Glutamatergic neuron (in vitro differentiated cells): ENCODE measurements around the gene IRX4. TPM values are rescaled to one million over a fixed set of nuclear protein-coding genes. Genes with fewer than 3 reads are reported as not detected.

Experiments
- DNase-seq: peaks from one replicate; pipeline ENCODE4 v3.0.0; 2022
- H3K27ac Mint-ChIP-seq: one replicate; pipeline ENCODE4 v1.8.0; 2020; ENCODE audit warnings: mild to moderate bottlenecking, mixed read lengths, inconsistent platforms; ENCODE audit not compliant: unreplicated experiment
- H3K27me3 Mint-ChIP-seq: one replicate; pipeline ENCODE4 v1.8.0; 2020; ENCODE audit warnings: mild to moderate bottlenecking, moderate library complexity, mixed read lengths, inconsistent platforms; ENCODE audit not compliant: unreplicated experiment
- H3K36me3 Mint-ChIP-seq: one replicate; pipeline ENCODE4 v1.8.0; 2020; ENCODE audit warnings: mild to moderate bottlenecking, mixed read lengths, inconsistent platforms; ENCODE audit not compliant: unreplicated experiment
- H3K4me1 Mint-ChIP-seq: one replicate; pipeline ENCODE4 v1.8.0; 2020; ENCODE audit warnings: mild to moderate bottlenecking, low read depth, mixed read lengths, inconsistent platforms; ENCODE audit not compliant: unreplicated experiment
- H3K4me3 Mint-ChIP-seq: one replicate; pipeline ENCODE4 v1.8.0; 2020; ENCODE audit warnings: mild to moderate bottlenecking, mixed read lengths, inconsistent platforms; ENCODE audit not compliant: unreplicated experiment
- H3K9me3 Mint-ChIP-seq: one replicate; pipeline ENCODE4 v1.8.0; 2020; ENCODE audit warnings: mild to moderate bottlenecking, moderate library complexity, mixed read lengths, inconsistent platforms; ENCODE audit not compliant: unreplicated experiment
- total RNA-seq: library from RNA; stranded (reverse); fragmentation: NEBNext Ultra II Directional; extraction: Animal tissue kit (Norgen Biotek cat#: 25700); gene quantifications from one replicate; pipeline ENCODE4 v1.2.1, GENCODE V29; 2021; ENCODE audit not compliant: unreplicated experiment
- TF ChIP-seq, protein P1 (sequence below): fragments of 200-600 bp; sonication (generic); IDR thresholded peaks from one replicate; pipeline ENCODE4 v1.5.0; 2021; ENCODE audit not compliant: partially characterized antibody, unreplicated experiment

The IRX4 gene
- total RNA-seq, 1 donor from 2014 or later: 0.20 TPM

DNA sequence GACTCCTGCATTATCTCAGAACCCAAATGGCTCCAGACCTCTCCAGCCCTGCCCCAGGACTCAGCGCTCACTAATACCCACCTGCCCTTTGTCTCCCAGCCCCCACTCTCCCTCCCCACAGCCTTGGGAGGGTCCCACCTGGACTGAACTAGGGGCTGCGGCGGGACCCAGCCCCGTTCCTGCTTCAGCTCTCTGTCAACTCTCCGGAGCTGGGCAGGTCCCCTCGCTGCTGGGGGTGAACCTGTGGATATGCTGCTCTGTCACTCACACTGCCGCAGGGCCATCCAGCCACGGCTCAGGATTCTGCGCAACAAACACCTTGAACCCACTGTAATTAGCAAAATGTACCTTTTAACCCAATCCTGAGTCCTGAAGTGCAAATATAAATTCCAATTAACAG, 44.7 kb downstream of the IRX4 start:
- no peak for DNase-seq
- Mint-ChIP-seq H3K9me3 (no peaks in the 10 kb centered on the region), H3K4me1 (peaks cover 14% of the 10 kb centered on the region), H3K27me3 (peaks cover 5% of the 10 kb centered on the region), H3K27ac (no peak overlapping the region), H3K4me3 (no peak overlapping the region), H3K36me3 (no peaks in the 10 kb centered on the region)
- TF ChIP-seq, protein P1, sequence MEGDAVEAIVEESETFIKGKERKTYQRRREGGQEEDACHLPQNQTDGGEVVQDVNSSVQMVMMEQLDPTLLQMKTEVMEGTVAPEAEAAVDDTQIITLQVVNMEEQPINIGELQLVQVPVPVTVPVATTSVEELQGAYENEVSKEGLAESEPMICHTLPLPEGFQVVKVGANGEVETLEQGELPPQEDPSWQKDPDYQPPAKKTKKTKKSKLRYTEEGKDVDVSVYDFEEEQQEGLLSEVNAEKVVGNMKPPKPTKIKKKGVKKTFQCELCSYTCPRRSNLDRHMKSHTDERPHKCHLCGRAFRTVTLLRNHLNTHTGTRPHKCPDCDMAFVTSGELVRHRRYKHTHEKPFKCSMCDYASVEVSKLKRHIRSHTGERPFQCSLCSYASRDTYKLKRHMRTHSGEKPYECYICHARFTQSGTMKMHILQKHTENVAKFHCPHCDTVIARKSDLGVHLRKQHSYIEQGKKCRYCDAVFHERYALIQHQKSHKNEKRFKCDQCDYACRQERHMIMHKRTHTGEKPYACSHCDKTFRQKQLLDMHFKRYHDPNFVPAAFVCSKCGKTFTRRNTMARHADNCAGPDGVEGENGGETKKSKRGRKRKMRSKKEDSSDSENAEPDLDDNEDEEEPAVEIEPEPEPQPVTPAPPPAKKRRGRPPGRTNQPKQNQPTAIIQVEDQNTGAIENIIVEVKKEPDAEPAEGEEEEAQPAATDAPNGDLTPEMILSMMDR: no peak

- TF ChIP-seq, protein P1: no peak
- Mint-ChIP-seq H3K4me1 (peaks cover 15% of the 10 kb centered on the region), H3K9me3 (no peaks in the 10 kb centered on the region), H3K27ac (no peak overlapping the region), H3K36me3 (no peaks in the 10 kb centered on the region), H3K27me3 (peaks cover 5% of the 10 kb centered on the region), H3K4me3 (no peak overlapping the region)
- DNase-seq: no peak
Observed at GRCh38 chr5:1836891-1837880, 45.5 kb downstream of the IRX4 start.

- TF ChIP-seq, protein P1: no peak
- no peaks in the 10 kb centered on the region for H3K9me3 Mint-ChIP-seq
- no peaks in the 10 kb centered on the region for H3K36me3 Mint-ChIP-seq
- H3K27ac Mint-ChIP-seq: no peak overlapping the region
- no peak for DNase-seq
- H3K4me3 Mint-ChIP-seq: no peak overlapping the region
- H3K27me3 Mint-ChIP-seq: peaks cover 5% of the 10 kb centered on the region
- peaks cover 21% of the 10 kb centered on the region for H3K4me1 Mint-ChIP-seq
Observed at GRCh38 chr5:1836176-1836890, 46.4 kb downstream of the IRX4 start.

DNA sequence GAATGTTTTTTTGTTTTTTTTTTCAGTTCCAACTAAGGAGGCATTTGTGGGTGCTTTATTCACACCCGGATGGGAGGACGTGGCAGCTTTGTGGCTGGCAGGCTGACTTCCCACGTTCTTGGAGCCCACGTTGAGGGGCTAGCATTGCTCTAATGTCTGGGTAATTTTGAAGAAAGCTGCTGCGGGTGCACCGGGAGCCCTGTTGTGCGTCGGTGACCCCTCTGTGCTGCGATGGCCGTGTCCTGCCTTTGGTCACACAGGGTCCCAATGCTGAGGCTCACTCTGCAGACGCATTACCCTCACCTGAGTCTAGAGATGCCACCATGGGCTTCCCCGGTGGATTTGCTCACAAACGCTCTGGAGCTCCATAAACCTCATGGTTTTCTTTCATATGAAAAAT, 47.3 kb downstream of the IRX4 start:
- no peaks in the 10 kb centered on the region for H3K9me3 Mint-ChIP-seq
- no peak overlapping the region for H3K27ac Mint-ChIP-seq
- H3K4me1 Mint-ChIP-seq: peaks cover 24% of the 10 kb centered on the region
- no peak overlapping the region for H3K4me3 Mint-ChIP-seq
- H3K36me3 Mint-ChIP-seq: no peaks in the 10 kb centered on the region
- TF ChIP-seq, protein P1: no peak
- H3K27me3 Mint-ChIP-seq: peaks cover 5% of the 10 kb centered on the region
- no peak for DNase-seq
